HepG2 (cell line): ENCODE results near the gene CLEC3B. TPM values are rescaled to one million over a fixed set of nuclear protein-coding genes. Genes with fewer than 3 reads are reported as not detected.
A peak's percentile ranks its signal among the peaks of the same experiment; 100 is the strongest.

Experiments used
- ATAC-seq: fragments of 200-7000 bp; cut with Tn5 transposase; 3 replicates; pipeline ENCODE4 v1.9.1; 2020; ENCODE audit warnings: mild to moderate bottlenecking, moderate library complexity
- BruUV-seq: library from RNA; stranded (reverse); fragments of 400-500 nt; replicated peaks from 2 replicates; lab custom pipeline; 2021; lab: Mats Ljungman, UMichigan
- CTCF ChIA-PET: fragments of 300-600 bp; formaldehyde crosslinking; extraction: SDS; loops from one replicate; lab custom pipeline; 2021; ENCODE audit warnings: low total read pairs, inconsistent platforms, low intra/inter-chr PET ratio; lab: Yijun Ruan, JAX
- POLR2A ChIA-PET: fragments of 350-600 bp; sonication (Branson Sonifier 250); formaldehyde crosslinking; loops from one replicate; lab custom pipeline; 2020; ENCODE audit warnings: antibody characterized with exemption, inconsistent platforms; lab: Yijun Ruan, JAX
- DNase-seq: peaks from one replicate; pipeline ENCODE4 v3.0.0-alpha.2; 2015; ENCODE audit warnings: low spot score
- FAIRE-seq: peaks from 3 replicates; lab custom pipeline; 2011; peaks lifted over from hg19 to GRCh38; lab: Jason Lieb, UNC
- H2AFZ ChIP-seq: one replicate; pipeline ENCODE4 v1.6.1; 2011; ENCODE audit warnings: low read length, inconsistent platforms
- H3K27ac ChIP-seq: fragments of 300-600 bp; 3 replicates; pipeline ENCODE4 v1.8.0; 2011; ENCODE audit warnings: mixed run types, mild to moderate bottlenecking, mixed read lengths, low read length, inconsistent platforms; ENCODE audit not compliant: insufficient read depth; ENCODE audit errors: extremely low read length
- H3K27me3 ChIP-seq, 2 experiments: fragments of 200-600 bp in 1 of 2; 2 replicates in 1 of 2; 3 replicates in 1 of 2; pipeline versions ENCODE4 v1.6.0 to v1.8.0; 2011; ENCODE audit warnings: low read length in 2 of 2, mild to moderate bottlenecking in 2 of 2, moderate library complexity in 2 of 2, inconsistent platforms in 1 of 2; ENCODE audit not compliant: insufficient read depth in 2 of 2, control insufficient read depth in 1 of 2
- H3K36me3 ChIP-seq, 2 experiments: fragments of 200-600 bp in 1 of 2; replicated peaks in 1 of 2; 2 replicates in 1 of 2; 3 replicates in 1 of 2; pipeline versions ENCODE4 v1.5.1 to v1.8.0; 2011; ENCODE audit warnings: low read length in 2 of 2, inconsistent platforms in 1 of 2; ENCODE audit not compliant: insufficient read depth in 2 of 2, control insufficient read depth in 1 of 2
- H3K4me1 ChIP-seq: 2 replicates; pipeline ENCODE4 v1.5.1; 2012; ENCODE audit warnings: low read length, inconsistent platforms; ENCODE audit not compliant: insufficient read depth
- H3K4me2 ChIP-seq: 2 replicates; pipeline ENCODE4 v1.6.0; 2011; ENCODE audit warnings: low read depth, low read length, inconsistent platforms
- H3K4me3 ChIP-seq, 3 experiments: fragments of 200-600 bp in 1 of 3; sonication (generic), shearing (Covaris generic) in 1 of 3; replicated peaks in 1 of 3; 2 replicates each; pipeline ENCODE4 v1.5.1; 2011 to 2016; ENCODE audit warnings: low read length in 3 of 3, inconsistent platforms in 2 of 3, low read depth in 2 of 3, mild to moderate bottlenecking in 2 of 3, control low read depth in 1 of 3, mixed read lengths in 1 of 3; ENCODE audit not compliant: insufficient read depth in 1 of 3
- H3K79me2 ChIP-seq: one replicate; pipeline ENCODE4 v1.6.1; 2011; ENCODE audit warnings: low read length, inconsistent platforms; ENCODE audit not compliant: insufficient read depth
- H3K9ac ChIP-seq: 2 replicates; pipeline ENCODE4 v1.6.0; 2011; ENCODE audit warnings: mild to moderate bottlenecking, low read depth, low read length, inconsistent platforms; ENCODE audit not compliant: insufficient read depth
- H3K9me3 ChIP-seq: 2 replicates; pipeline ENCODE4 v1.5.1; 2012; ENCODE audit warnings: mild to moderate bottlenecking, low read length
- H4K20me1 ChIP-seq: 2 replicates; pipeline ENCODE4 v1.6.0; 2011; ENCODE audit warnings: inconsistent platforms, mild to moderate bottlenecking, low read length, moderate library complexity; ENCODE audit not compliant: insufficient read depth
- MAFF ChIP-seq: IDR thresholded peaks from 2 replicates; pipeline ENCODE4 v1.6.1; 2011; ENCODE audit warnings: low read depth, low read length, improper control_type of control experiment
- MAFK ChIP-seq, 2 experiments: IDR thresholded peaks in 1 of 2; conservative IDR thresholded peaks in 1 of 2; 2 replicates each; pipeline ENCODE4 v1.6.1; 2011; ENCODE audit warnings: improper control_type of control experiment in 2 of 2, low read length in 2 of 2
- SATB2 ChIP-seq: sonication (generic); formaldehyde crosslinking; IDR thresholded peaks from 2 replicates; pipeline ENCODE4 v1.5.0; 2020; ENCODE audit warnings: missing genetic modification reagents
- ZNF367 ChIP-seq: sonication (generic); formaldehyde crosslinking; IDR thresholded peaks from 2 replicates; pipeline ENCODE4 v1.4.0; 2020; ENCODE audit warnings: missing genetic modification reagents, borderline replicate concordance
- ZNF766 ChIP-seq: sonication (generic); formaldehyde crosslinking; IDR thresholded peaks from 2 replicates; pipeline ENCODE4 v1.5.0; 2020; ENCODE audit warnings: missing genetic modification reagents, borderline replicate concordance
- WGBS: methylation state at CpG from one replicate; pipeline ENCODE4 v1.1.6; 2017; ENCODE audit warnings: low lambda C conversion rate; 5-methylcytosine and 5-hydroxymethylcytosine counted together
- in situ Hi-C: cut with HindIII; loops from 2 replicates; pipeline ENCODE4 v1.10.0; 2017; ENCODE audit warnings: low pct_unique_long_range_greater_than_20kb; ENCODE audit not compliant: extremely low pct_ligation_motif_present
- intact Hi-C: fragments of 100-400 bp; cut with micrococcal nuclease; formaldehyde crosslinking; loops from one replicate; pipeline ENCODE4 v1.10.0; 2022; ENCODE audit not compliant: unreplicated experiment
- polyA plus RNA-seq, 8 experiments: library from polyadenylated mRNA; depleted of rRNA in 3 of 8; stranded (reverse) in 7 of 8; unstranded in 1 of 8; fragments of >200 nt; fragmentation: Illumina TruSeq in 4 of 8; extraction: Trizol in 4 of 8; gene quantifications; 2 replicates each; pipeline versions ENCODE4 v1.2.1 to v1.2.3, GENCODE V29; 2011 to 2016; ENCODE audit warnings: low read depth in 4 of 8, missing spikeins in 1 of 8, mixed read lengths in 1 of 8; ENCODE audit not compliant: insufficient read depth in 1 of 8
- total RNA-seq, 5 experiments: library from RNA; depleted of rRNA; stranded (reverse); fragments of >200 nt; fragmentation: Illumina TruSeq; extraction: Trizol; gene quantifications; 2 replicates each; pipeline ENCODE4 v1.2.3, GENCODE V29; 2016; ENCODE audit warnings: low read depth in 1 of 5
- TF ChIP-seq, protein P1 (sequence below): sonication (generic); formaldehyde crosslinking; IDR thresholded peaks from 2 replicates; pipeline ENCODE4 v1.4.0; 2020; ENCODE audit warnings: missing genetic modification reagents, borderline replicate concordance
- TF ChIP-seq, protein P2 (sequence below): fragments of 450-650 bp; IDR thresholded peaks from 2 replicates; pipeline ENCODE4 v1.6.1; 2017; ENCODE audit warnings: mild to moderate bottlenecking
- TF ChIP-seq, protein P3 (sequence below): sonication (generic); formaldehyde crosslinking; IDR thresholded peaks from 2 replicates; pipeline ENCODE4 v1.4.0; 2020; ENCODE audit warnings: mild to moderate bottlenecking, low read depth, missing genetic modification reagents
- TF ChIP-seq, protein P4 (sequence below): sonication (generic); formaldehyde crosslinking; IDR thresholded peaks from 2 replicates; pipeline ENCODE4 v1.4.0; 2020; ENCODE audit warnings: missing genetic modification reagents

CLEC3B gene
- total and polyA plus RNA-seq, 2 of the 13 experiments (the other 11 are each of a cell fraction or from before 2014, with no cell fraction given), result 0.07 TPM; not detected in 1

DNA sequence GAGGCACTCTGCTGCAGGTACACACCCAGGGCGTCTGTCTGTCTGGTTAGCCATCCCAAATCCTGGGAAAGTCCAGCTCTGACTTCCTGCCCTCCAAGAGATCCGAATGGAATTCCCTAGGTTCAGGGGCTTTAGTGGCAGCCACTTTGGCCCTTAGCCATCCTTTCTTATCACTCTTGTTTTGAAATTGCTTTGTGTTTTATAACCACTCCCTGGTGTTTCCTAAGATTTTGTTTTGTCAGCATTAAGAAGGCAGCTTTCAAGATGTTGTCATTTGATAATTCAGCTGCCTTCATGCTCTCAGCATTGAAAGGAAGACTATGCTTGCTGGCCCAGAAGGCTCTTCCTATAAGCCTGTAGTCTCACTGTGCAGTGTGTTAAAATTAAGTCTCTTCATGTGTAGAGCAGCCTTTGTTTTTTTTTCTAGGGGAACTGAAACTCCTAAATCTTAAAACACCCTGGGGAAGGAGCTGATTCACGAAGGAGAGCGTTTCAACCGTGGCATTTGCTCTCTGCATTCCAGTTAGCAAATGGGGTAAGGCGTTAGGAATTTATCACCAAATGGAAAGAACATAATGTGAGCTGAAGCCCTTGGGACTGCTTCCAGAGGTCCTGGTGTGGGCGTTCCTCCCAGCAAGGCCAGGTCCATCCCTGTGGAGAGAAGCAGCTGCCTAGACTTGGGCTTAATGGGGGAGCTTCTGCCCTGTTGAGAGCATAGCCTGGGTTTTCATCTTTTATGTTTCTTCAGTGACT lies 14.2 kb upstream of the CLEC3B start:
- FAIRE-seq (no peak), ATAC-seq (no peak), DNase-seq (no peak)
- Histone ChIP-seq H3K79me2 (no peaks in the 10 kb centered on the region), H3K9me3 (no peaks in the 10 kb centered on the region), H3K4me1 (0 out of 2 replicates have a peak, but pooled peaks cover 4% of the 10 kb centered on the region), H3K4me2 (no peak overlapping the region), H2AFZ (no peak overlapping the region), H3K9ac (no peak overlapping the region), H3K4me3 (no peak overlapping the region), H3K27me3 (no peaks in the 10 kb centered on the region), H3K27ac (no peak overlapping the region), H3K36me3 (peaks cover 16 to 61% of the 10 kb centered on the region in 2 experiments; a peak in 4 of 5 replicates), H4K20me1 (no peaks in the 10 kb centered on the region)
- ChIA-PET POLR2A (no interaction called here), CTCF (no interaction called here)
- in situ Hi-C loops, result no loop called here
- 92% methylated on average over 7 of the region's 7 CpGs for WGBS
- TF ChIP-seq, protein P1, sequence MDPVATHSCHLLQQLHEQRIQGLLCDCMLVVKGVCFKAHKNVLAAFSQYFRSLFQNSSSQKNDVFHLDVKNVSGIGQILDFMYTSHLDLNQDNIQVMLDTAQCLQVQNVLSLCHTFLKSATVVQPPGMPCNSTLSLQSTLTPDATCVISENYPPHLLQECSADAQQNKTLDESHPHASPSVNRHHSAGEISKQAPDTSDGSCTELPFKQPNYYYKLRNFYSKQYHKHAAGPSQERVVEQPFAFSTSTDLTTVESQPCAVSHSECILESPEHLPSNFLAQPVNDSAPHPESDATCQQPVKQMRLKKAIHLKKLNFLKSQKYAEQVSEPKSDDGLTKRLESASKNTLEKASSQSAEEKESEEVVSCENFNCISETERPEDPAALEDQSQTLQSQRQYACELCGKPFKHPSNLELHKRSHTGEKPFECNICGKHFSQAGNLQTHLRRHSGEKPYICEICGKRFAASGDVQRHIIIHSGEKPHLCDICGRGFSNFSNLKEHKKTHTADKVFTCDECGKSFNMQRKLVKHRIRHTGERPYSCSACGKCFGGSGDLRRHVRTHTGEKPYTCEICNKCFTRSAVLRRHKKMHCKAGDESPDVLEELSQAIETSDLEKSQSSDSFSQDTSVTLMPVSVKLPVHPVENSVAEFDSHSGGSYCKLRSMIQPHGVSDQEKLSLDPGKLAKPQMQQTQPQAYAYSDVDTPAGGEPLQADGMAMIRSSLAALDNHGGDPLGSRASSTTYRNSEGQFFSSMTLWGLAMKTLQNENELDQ (CRISPR knock-in tag), result no peak
- TF ChIP-seq MAFK (conservative IDR thresholded peaks at IDR 0.05 in 1 of 2, IDR thresholded peaks at IDR 0.05 in 1 of 2; ENCODE audit: low read length in 2 of 2) (peak; percentile 69 to 72), MAFF (peak; percentile 58)
- BruUV-seq, result no TSS peak
- intact Hi-C loops, result no loop called here

DNA sequence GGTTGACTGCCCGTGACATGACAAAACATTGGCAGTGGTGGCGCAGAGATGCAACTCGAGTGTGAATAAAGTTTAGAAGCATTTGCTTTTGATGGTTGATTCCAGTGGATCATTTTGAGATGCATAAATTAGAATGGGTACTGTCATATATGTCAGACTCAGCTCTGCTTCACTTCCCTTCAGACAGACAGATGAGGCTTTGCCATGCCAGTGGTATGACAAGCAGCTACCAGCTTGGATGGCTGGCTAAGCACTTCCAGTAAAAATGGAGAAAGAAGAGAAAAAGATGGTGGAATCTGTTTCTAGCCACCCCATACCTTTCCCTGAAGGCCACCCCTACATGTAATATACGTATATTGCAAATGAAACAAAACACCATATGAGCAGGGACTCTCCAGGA lies 13.5 kb upstream of the CLEC3B start:
- CTCF ChIA-PET, result no interaction called here

More for the DNA sequence above, 13.5 kb upstream of the CLEC3B start:
- no peaks in the 10 kb centered on the region for H4K20me1 ChIP-seq
- ATAC-seq, result no peak
- TF ChIP-seq, protein P2, sequence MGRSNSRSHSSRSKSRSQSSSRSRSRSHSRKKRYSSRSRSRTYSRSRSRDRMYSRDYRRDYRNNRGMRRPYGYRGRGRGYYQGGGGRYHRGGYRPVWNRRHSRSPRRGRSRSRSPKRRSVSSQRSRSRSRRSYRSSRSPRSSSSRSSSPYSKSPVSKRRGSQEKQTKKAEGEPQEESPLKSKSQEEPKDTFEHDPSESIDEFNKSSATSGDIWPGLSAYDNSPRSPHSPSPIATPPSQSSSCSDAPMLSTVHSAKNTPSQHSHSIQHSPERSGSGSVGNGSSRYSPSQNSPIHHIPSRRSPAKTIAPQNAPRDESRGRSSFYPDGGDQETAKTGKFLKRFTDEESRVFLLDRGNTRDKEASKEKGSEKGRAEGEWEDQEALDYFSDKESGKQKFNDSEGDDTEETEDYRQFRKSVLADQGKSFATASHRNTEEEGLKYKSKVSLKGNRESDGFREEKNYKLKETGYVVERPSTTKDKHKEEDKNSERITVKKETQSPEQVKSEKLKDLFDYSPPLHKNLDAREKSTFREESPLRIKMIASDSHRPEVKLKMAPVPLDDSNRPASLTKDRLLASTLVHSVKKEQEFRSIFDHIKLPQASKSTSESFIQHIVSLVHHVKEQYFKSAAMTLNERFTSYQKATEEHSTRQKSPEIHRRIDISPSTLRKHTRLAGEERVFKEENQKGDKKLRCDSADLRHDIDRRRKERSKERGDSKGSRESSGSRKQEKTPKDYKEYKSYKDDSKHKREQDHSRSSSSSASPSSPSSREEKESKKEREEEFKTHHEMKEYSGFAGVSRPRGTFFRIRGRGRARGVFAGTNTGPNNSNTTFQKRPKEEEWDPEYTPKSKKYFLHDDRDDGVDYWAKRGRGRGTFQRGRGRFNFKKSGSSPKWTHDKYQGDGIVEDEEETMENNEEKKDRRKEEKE, result no peak
- TF ChIP-seq SATB2, result no peak
- no peak for TF ChIP-seq ZNF766 (CRISPR knock-in tag)
- TF ChIP-seq, protein P3, sequence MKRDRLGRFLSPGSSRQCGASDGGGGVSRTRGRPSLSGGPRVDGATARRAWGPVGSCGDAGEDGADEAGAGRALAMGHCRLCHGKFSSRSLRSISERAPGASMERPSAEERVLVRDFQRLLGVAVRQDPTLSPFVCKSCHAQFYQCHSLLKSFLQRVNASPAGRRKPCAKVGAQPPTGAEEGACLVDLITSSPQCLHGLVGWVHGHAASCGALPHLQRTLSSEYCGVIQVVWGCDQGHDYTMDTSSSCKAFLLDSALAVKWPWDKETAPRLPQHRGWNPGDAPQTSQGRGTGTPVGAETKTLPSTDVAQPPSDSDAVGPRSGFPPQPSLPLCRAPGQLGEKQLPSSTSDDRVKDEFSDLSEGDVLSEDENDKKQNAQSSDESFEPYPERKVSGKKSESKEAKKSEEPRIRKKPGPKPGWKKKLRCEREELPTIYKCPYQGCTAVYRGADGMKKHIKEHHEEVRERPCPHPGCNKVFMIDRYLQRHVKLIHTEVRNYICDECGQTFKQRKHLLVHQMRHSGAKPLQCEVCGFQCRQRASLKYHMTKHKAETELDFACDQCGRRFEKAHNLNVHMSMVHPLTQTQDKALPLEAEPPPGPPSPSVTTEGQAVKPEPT (CRISPR knock-in tag), result no peak
- TF ChIP-seq, protein P4, sequence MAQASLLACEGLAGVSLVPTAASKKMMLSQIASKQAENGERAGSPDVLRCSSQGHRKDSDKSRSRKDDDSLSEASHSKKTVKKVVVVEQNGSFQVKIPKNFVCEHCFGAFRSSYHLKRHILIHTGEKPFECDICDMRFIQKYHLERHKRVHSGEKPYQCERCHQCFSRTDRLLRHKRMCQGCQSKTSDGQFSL (CRISPR knock-in tag), result no peak
- no peak for TF ChIP-seq ZNF367
- no peak overlapping the region for H3K27ac ChIP-seq
- H3K79me2 ChIP-seq, result no peaks in the 10 kb centered on the region
- H3K9me3 ChIP-seq, result no peaks in the 10 kb centered on the region
- intact Hi-C loops (no loop called here), in situ Hi-C loops (no loop called here)
- H3K27me3 ChIP-seq, result no peaks in the 10 kb centered on the region
- no peak overlapping the region for H2AFZ ChIP-seq
- DNase-seq, result no peak
- H3K9ac ChIP-seq, result no peak overlapping the region
- WGBS, result 98% methylated on average over 4 of the region's 4 CpGs
- 0 out of 2 replicates have a peak, but pooled peaks cover 4% of the 10 kb centered on the region for H3K4me1 ChIP-seq
- no peak overlapping the region for H3K4me2 ChIP-seq
- BruUV-seq, result no TSS peak
- POLR2A ChIA-PET, result no interaction called here
- FAIRE-seq, result no peak
- H3K36me3 ChIP-seq, result peaks cover 11 to 55% of the 10 kb centered on the region in 2 experiments; a peak in 4 of 5 replicates
- H3K4me3 ChIP-seq, result no peak overlapping the region
